Activated CD8-positive, alpha-beta memory T cell treated with anti-CD3 and anti-CD28 coated beads, Interleukin-2, amount 10 ng/mL, durations not matched to agents 7 days and 5 days (primary cell): ENCODE results near the gene TMEM44. TPM values are rescaled to one million over a fixed set of nuclear protein-coding genes. Genes with fewer than 3 reads are reported as not detected.
"Not testable (repeated sequence)": the region's sequence is repeated elsewhere in the genome, so short reads cannot be mapped to it uniquely, and the experiment has no call there.

Experiments used
- ATAC-seq: fragments of 150-1000 bp; cut with Tn5 transposase; one replicate; pipeline ENCODE4 v1.10.0; 2021; ENCODE audit warnings: moderate library complexity
- CTCF ChIA-PET: fragments of 350-600 bp; sonication (Branson Sonifier 250); formaldehyde crosslinking; loops from one replicate; lab custom pipeline; 2021; ENCODE audit warnings: antibody characterized with exemption; lab: Charles Lee
- DNase-seq: peaks from one replicate; pipeline ENCODE4 v3.0.0-alpha.2; 2020
- H3K27ac Mint-ChIP-seq: one replicate; pipeline ENCODE4 v1.8.0; 2021; ENCODE audit warnings: mild to moderate bottlenecking, mixed read lengths
- H3K27me3 Mint-ChIP-seq: one replicate; pipeline ENCODE4 v1.8.0; 2021; ENCODE audit warnings: mixed read lengths
- H3K36me3 Mint-ChIP-seq: one replicate; pipeline ENCODE4 v1.8.0; 2021; ENCODE audit warnings: mild to moderate bottlenecking, mixed read lengths
- H3K4me1 Mint-ChIP-seq: one replicate; pipeline ENCODE4 v1.8.0; 2021; ENCODE audit warnings: mixed read lengths
- H3K4me3 Mint-ChIP-seq: one replicate; pipeline ENCODE4 v1.8.0; 2021; ENCODE audit warnings: mild to moderate bottlenecking, moderate library complexity, mixed read lengths
- H3K9me3 Mint-ChIP-seq: one replicate; pipeline ENCODE4 v1.8.0; 2022; ENCODE audit warnings: low read depth, mixed read lengths
- total RNA-seq, 2 experiments: library from RNA; stranded (reverse); gene quantifications; one replicate each; pipeline ENCODE4 v1.2.3, GENCODE V29; 2021

The TMEM44 gene
- total RNA-seq, 2 experiments from 2014 or later = 15.3 to 15.9 TPM

DNA sequence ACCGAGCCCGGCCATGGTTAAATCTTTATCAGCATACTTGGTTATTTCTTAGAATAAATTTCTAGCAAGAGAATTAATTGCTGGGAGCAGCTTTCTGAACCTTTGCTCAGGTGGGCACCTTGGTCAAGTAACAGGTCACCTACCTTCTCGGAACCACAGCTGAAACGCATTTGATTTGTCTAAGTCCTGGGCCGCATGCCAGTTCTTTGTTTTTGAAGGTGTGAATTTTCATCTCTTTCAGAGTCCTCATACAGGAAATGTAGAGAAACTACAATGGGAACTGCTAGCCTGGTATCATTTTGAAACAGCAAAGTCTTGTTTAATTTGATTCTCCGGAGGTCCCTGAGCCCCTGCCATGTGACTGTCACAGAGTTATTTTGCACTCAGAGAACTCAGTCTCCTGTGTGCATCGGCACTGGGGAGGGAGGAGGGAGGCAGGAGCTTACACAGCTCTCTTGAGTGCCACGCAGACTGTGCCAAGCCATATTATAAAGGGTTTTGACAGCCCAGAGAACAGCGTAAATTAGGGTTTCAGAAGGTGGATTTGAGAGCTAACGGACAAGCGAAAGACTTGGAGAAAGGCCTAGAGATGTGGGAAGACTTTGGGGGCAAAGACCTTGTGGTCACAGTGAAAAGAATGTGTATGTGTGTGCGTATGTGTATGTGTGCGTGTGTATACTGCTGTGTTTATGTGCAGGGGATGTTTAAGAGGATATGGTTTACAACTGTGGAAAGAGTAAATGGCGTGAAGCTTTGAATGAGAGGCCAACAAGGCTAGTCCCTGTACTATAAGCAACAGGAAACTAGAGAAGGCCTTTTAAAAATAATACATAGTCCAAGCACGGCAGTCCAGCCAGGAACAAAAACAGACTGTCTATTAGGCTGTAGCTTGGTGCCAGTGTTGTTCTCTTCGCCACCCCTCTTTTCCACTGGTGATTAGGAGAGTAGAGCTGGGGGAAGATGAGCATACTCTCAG lies 84.6 kb downstream of the TMEM44 start:
- Mint-ChIP-seq H3K27me3 (no peaks in the 10 kb centered on the region), H3K27ac (no peak overlapping the region), H3K36me3 (no peaks in the 10 kb centered on the region), H3K4me3 (no peak overlapping the region), H3K4me1 (no peaks in the 10 kb centered on the region), H3K9me3 (no peaks in the 10 kb centered on the region)
- CTCF ChIA-PET = no interaction called here
- no peak for ATAC-seq
- DNase-seq = no peak

DNA sequence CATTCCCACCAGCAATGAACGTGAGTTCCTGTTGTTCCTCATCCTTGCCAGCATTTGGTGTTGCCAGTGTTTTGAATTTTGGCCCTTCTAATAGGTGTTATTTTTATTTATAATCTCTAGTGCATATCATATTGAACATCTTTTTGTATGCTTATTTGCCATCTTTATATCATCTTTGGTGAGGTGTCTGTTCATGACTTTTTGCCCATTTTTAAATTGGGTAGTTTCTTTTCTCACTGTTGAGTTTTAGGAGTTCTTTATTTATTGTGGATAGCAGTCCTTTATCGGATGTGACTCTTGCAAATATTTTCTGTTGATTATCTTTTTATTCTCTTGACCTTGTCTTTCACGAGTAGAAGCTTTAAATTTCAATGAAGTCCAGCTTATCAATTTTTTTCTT lies 86.2 kb downstream of the TMEM44 start:
- no peaks in the 10 kb centered on the region for H3K27me3 Mint-ChIP-seq
- H3K4me3 Mint-ChIP-seq = no peak overlapping the region
- no peak overlapping the region for H3K27ac Mint-ChIP-seq
- H3K4me1 Mint-ChIP-seq = no peaks in the 10 kb centered on the region
- no peak for DNase-seq
- CTCF ChIA-PET = no interaction called here
- ATAC-seq = no peak
- H3K36me3 Mint-ChIP-seq = no peaks in the 10 kb centered on the region
- no peaks in the 10 kb centered on the region for H3K9me3 Mint-ChIP-seq

DNA sequence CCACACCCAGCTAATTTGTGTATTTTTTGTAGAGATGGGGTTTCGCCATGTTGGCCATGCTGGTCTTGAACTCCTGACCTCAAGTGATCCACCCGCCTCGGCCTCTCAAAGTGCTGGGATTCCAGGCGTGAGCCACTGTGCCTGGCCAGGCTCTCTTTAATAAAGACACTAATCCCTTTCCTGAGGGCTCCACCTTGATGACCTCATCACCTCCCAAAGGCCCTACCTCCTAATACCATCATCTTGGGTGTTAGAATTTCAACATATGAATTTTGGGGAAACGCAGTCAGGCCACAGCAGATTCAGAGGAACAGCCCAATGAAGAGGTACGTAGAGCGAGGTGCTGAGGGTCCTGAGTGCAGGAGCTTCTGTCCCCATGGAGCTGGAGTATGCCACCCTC lies 87.7 kb downstream of the TMEM44 start:
- H3K9me3 Mint-ChIP-seq, H3K27me3 Mint-ChIP-seq, H3K36me3 Mint-ChIP-seq, H3K4me1 Mint-ChIP-seq, ATAC-seq, H3K27ac Mint-ChIP-seq, H3K4me3 Mint-ChIP-seq, DNase-seq: not testable (repeated sequence)
- CTCF ChIA-PET = interaction anchor here (1.1 kb wide), 1 partner anchor 60 kb away, joined by 3 read pairs; no protein-coding TSS in a partner anchor

- Mint-ChIP-seq H3K9me3 (no peaks in the 10 kb centered on the region), H3K27me3 (no peaks in the 10 kb centered on the region), H3K36me3 (no peaks in the 10 kb centered on the region), H3K27ac (no peak overlapping the region), H3K4me1 (peaks cover 6% of the 10 kb centered on the region), H3K4me3 (no peak overlapping the region)
- ATAC-seq (no peak), DNase-seq (no peak)
- CTCF ChIA-PET = no interaction called here
These were observed 89.7 kb downstream of the TMEM44 start for GRCh38 chr3:194543550-194543949.

DNA sequence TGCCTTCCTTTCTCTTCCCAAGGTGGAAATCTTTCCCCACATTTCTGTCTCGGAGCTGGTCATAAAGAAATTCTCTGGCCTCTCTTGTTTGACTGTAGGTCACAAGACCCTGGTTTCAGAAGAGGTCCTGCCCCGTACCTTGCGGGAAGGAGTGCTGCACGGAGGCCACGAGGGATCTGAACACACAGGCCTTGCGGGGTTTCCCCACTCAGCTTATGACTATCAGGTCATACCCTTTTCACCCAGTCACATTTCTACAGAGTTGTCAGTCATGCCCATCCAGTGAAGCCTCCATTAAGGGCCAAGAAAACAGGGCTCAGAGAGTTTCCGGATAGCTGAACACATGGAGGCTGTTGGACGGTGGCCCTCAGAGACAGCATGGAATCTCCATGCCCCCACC lies 91.7 kb downstream of the TMEM44 start:
- peaks cover 6% of the 10 kb centered on the region for H3K4me1 Mint-ChIP-seq
- no peaks in the 10 kb centered on the region for H3K9me3 Mint-ChIP-seq
- ATAC-seq = no peak
- no peak overlapping the region for H3K4me3 Mint-ChIP-seq
- DNase-seq = no peak
- no peak overlapping the region for H3K27ac Mint-ChIP-seq
- H3K36me3 Mint-ChIP-seq = no peaks in the 10 kb centered on the region
- no peaks in the 10 kb centered on the region for H3K27me3 Mint-ChIP-seq
- CTCF ChIA-PET = no interaction called here

GRCh38 chr3:194540274-194540905 lies 92.8 kb downstream of the TMEM44 start:
- Mint-ChIP-seq H3K4me3 (no peak overlapping the region), H3K27me3 (no peaks in the 10 kb centered on the region), H3K27ac (no peak overlapping the region), H3K9me3 (no peaks in the 10 kb centered on the region), H3K36me3 (no peaks in the 10 kb centered on the region), H3K4me1 (peaks cover 6% of the 10 kb centered on the region)
- CTCF ChIA-PET = no interaction called here
- DNase-seq (no peak), ATAC-seq (no peak)

- ATAC-seq (no peak), DNase-seq (no peak)
- H3K36me3 Mint-ChIP-seq = no peaks in the 10 kb centered on the region
- CTCF ChIA-PET = no interaction called here
- peaks cover 4% of the 10 kb centered on the region for H3K9me3 Mint-ChIP-seq
- no peak overlapping the region for H3K27ac Mint-ChIP-seq
- H3K4me1 Mint-ChIP-seq = peaks cover 6% of the 10 kb centered on the region
- H3K27me3 Mint-ChIP-seq = no peaks in the 10 kb centered on the region
- H3K4me3 Mint-ChIP-seq = no peak overlapping the region
These were observed 93.7 kb downstream of the TMEM44 start for GRCh38 chr3:194539498-194539897.

- H3K4me1 Mint-ChIP-seq = peaks cover 6% of the 10 kb centered on the region
- peaks cover 9% of the 10 kb centered on the region for H3K9me3 Mint-ChIP-seq
- ATAC-seq (no peak), DNase-seq (no peak)
- CTCF ChIA-PET = no interaction called here
- no peaks in the 10 kb centered on the region for H3K36me3 Mint-ChIP-seq
- no peak overlapping the region for H3K4me3 Mint-ChIP-seq
- H3K27me3 Mint-ChIP-seq = no peaks in the 10 kb centered on the region
- no peak overlapping the region for H3K27ac Mint-ChIP-seq
These were observed 95.4 kb downstream of the TMEM44 start for GRCh38 chr3:194537732-194538247.

Other genes starting within 250 kb of the TMEM44 start
- gene GP5, start 234.2 kb downstream of the TMEM44 start, total RNA-seq = under 1 TPM; 0.28 to 0.53 TPM
- 10 to 100 TPM; 78.3 to 82.0 TPM for gene ATP13A3, start 146.4 kb downstream of the TMEM44 start, total RNA-seq
- 10 to 100 TPM; 42.8 to 58.7 TPM for gene LSG1, start 38.8 kb upstream of the TMEM44 start, total RNA-seq
- 10 to 100 TPM in 1 of 2 experiments, 1 to 10 TPM in 1; 1.6 to 10.0 TPM for gene FAM43A, start 52.5 kb upstream of the TMEM44 start, total RNA-seq